ENCODE measurements around the gene CREBBP. TPM values are rescaled to one million over a fixed set of nuclear protein-coding genes. Genes with fewer than 3 reads are reported as not detected.

The CREBBP gene
- total RNA-seq, 1 donor from 2014 or later: 104 TPM

GRCh38 chr16:3767333-3767986 is 113.1 kb downstream of the CREBBP start:
- no peak for DNase-seq (ENCODE audit: low spot score)

GRCh38 chr16:3766177-3766576 is 114.3 kb downstream of the CREBBP start:
- DNase-seq (ENCODE audit: low spot score): no peak

DNA sequence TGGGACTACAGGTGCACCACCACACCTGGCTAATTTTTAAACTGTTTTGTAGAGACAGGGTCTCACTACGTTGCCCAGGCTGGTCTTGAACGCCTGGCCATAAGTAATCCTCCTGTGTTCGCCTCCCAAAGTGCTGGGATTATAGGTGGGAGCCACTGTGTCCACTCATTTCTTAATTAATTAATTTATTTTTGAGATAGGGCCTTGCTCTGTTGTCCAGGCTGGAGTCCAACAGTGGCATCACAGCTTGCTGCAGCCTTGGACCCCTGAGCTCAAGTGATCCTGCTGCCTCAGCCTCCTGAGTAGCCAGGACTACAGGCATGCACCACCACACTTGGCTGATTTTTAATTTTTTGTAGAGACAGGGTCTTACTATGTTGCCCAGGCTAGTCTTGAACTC is 116.1 kb downstream of the CREBBP start:
- DNase-seq (ENCODE audit: low spot score): no peak

- DNase-seq (ENCODE audit: low spot score): no peak
These were observed 118.3 kb downstream of the CREBBP start for GRCh38 chr16:3762107-3762750.

- DNase-seq (ENCODE audit: low spot score): no peak
These were observed 119.0 kb downstream of the CREBBP start for GRCh38 chr16:3761375-3762106.

DNA sequence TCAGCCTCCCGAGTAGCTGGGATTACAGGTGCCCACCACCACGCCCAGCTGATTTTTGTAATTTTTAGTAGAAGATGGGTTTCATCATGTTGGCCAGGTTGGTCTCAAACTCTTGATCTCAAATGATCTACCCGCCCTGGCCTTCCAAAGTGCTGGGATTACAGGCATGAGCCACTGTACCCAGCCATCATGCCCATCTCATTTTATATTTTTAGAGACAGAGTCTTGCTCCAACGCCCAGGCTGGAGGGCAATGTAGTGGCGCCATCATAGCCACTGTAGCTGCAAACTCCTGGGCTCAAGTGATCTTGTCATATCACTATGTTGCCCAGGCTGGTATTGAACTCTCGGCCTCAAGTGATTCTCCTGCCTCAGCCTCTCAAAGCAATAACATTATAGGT is 120.0 kb downstream of the CREBBP start:
- DNase-seq (ENCODE audit: low spot score): no peak

- no peak for DNase-seq (ENCODE audit: low spot score)
These were observed 120.8 kb downstream of the CREBBP start for GRCh38 chr16:3759736-3760135.

DNA sequence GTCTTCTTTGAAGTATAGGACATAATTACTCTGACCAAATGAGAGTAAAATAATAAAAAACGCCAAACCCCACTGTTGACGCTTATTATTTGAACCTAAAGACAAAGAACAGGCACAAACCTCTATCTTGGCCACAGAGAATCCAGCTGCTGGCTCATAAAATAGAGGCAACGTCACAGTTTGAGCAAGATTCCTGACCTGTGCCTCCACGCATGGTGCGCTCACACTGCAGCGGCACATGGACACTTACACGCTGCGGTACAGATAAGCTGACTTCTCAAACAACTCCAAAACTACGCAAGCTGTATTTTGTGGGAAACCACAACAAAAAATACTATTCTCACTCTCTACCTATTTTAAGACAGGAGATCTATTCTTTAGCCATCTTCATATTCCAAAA is 124.4 kb downstream of the CREBBP start:
- DNase-seq (ENCODE audit: low spot score): no peak

GRCh38 chr16:3755249-3755648 is 125.3 kb downstream of the CREBBP start:
- DNase-seq (ENCODE audit: low spot score): no peak

DNA sequence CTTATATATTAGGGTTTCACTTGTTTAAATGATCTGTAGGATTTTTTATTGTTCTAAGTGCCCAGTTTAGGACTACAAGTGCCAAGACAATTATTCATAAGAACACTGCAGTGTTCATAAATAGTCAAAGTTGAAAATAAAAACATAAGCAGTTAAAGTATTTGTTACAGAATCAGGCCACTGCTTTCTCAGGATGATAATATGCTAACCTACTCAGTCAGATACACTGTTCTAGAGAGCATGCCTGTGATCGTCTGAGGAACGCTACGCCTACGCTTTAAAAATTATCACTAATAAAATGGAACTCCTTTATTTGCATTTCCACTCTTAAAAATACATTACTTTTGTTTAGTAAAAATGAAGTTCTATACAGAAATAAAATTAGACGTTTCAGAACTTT is 125.7 kb downstream of the CREBBP start:
- no peak for DNase-seq (ENCODE audit: low spot score)

DNA sequence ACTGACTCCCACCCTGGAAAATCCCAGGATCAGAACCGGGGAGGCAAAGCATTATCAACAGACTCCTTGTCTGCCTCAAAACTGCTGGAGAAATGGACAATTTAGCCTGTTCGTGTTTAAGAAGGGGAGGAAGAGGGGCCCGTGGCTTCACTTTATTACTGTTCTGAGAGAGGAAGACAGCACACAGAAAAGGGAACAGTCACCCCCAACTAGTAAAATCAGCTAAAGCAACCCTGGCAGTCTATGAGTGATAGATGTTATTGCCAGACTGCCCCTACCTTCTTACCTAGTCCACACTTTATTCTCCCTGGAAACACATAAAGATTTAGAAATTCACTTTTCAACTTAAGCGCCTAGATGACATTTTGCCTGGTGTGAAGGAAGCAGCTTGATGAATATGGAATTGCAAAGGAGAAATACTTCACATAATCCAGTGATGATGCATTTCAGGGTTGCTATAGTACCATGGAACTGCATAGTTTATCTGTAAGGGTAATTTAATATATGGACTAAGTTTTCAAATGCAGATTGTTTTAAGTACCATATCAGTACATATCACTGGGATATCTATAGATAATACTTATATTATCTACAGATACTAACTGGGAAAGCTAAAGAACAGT is 126.3 kb downstream of the CREBBP start:
- DNase-seq (ENCODE audit: low spot score): no peak

- DNase-seq (ENCODE audit: low spot score): no peak
These were observed 127.5 kb downstream of the CREBBP start for GRCh38 chr16:3752984-3753383.

- DNase-seq (ENCODE audit: low spot score): no peak
These were observed 128.6 kb downstream of the CREBBP start for GRCh38 chr16:3751878-3752277.

GRCh38 chr16:3748307-3748706 is 132.2 kb downstream of the CREBBP start:
- no peak for DNase-seq (ENCODE audit: low spot score)

- DNase-seq (ENCODE audit: low spot score): no peak
These were observed 134.7 kb downstream of the CREBBP start for GRCh38 chr16:3745751-3746355.

GRCh38 chr16:3744018-3744417 is 136.5 kb downstream of the CREBBP start:
- DNase-seq (ENCODE audit: low spot score): no peak

- DNase-seq (ENCODE audit: low spot score): no peak
These were observed 139.6 kb downstream of the CREBBP start for GRCh38 chr16:3740934-3741333.

DNA sequence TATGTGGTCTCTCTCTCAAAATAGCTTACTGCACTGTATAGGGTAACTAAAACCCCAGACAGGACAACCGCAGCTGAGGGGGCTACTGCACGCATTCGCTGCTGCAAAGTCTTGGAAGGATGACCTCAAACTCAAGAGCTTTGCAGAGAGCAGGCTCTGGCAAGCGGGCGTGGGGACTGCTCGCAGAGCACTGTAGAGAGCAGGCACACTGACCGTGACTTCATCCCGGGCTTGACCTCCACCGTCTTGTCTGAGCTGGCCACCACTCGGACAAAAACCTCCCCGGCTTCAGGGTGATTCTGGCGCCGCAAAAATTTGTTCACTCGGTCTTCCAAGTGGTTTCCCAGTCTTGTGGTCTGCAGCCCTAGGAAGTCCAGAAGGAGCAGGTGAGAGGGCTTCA is 140.3 kb downstream of the CREBBP start:
- no peak for DNase-seq (ENCODE audit: low spot score)

DNA sequence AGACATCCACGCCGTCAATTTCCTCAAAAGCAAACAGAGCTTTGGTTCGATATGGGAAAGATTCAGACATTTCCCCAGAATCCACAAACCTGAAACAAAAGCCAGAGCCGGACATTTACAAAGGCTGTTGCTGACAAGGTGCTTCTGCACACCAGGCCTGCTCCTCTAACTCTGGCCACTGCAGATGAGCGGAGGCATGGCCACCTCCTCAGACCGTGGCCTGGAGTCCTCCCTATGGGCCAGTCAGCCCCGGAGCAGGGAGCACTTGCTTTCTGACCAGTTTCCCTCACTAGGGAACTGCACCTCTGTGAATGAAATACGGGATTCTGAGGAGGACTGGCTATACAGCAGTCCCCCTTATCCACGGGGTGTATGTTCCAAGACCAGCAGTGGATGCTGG is 140.9 kb downstream of the CREBBP start:
- DNase-seq (ENCODE audit: low spot score): no peak

DNA sequence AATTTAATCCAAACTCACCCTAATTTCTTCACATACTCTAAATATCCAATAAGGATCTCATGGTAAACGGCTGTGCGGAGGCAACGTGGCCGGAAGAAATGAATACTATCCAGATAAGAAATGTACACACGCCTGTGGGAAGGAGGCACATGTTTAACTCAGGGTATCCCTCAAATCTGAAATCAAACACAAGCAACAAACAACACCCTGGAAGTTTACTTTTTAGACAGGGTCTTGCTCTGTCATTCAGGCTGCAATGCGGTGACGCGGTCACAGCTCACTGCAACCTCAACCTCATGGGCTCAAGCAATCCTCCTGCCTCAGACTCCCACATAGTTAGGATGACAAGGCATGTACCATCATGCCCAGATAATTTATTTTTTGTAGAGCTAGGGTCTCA is 142.0 kb downstream of the CREBBP start:
- no peak for DNase-seq (ENCODE audit: low spot score)

DNA sequence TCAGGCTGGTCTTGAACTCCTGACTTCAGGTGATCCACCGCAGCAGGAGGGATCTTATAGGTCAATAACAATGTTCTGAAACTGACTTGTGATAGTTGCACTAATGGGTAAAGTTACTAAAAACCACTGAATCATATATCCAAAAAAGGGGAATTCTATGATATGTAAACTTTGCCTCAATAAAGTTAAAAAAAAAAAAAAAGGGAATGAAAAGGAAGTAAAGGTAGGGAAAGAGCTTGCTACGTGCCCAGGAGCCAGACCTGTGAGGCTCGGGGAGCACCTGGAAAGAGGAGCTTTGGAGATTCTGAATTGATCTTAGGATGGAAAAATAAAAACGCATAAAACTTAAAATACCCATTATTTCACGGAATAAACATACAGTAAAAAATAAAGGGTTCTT is 142.4 kb downstream of the CREBBP start:
- no peak for DNase-seq (ENCODE audit: low spot score)

- DNase-seq (ENCODE audit: low spot score): no peak
These were observed 143.3 kb downstream of the CREBBP start for GRCh38 chr16:3737181-3737580.

Data from ureter (tissue), 1 donor.